ENCODE measurements around the gene SWAP70.

Gene SWAP70

GRCh38 chr11:9675691-9676090 lies 11.8 kb downstream of the SWAP70 start:
- H3K27ac ChIP-seq (ENCODE audit: low read length), result peak overlapping the region; percentile 62
- peak overlapping the region; percentile 21 for H3K4me3 ChIP-seq (ENCODE audit: low read length)
- peaks cover 27% of the 10 kb centered on the region for H3K4me1 ChIP-seq (ENCODE audit: control insufficient read depth, low read depth, low read length)
- H3K27me3 ChIP-seq (ENCODE audit: control insufficient read depth, insufficient read depth, low read length), result no peaks in the 10 kb centered on the region
- peak overlapping the region; percentile 10 for H3K9ac ChIP-seq (ENCODE audit: low read length)
- no peaks in the 10 kb centered on the region for H3K36me3 ChIP-seq (ENCODE audit: control insufficient read depth, low read depth, low read length)
- no peaks in the 10 kb centered on the region for H3K9me3 ChIP-seq (ENCODE audit: control insufficient read depth, low read depth, low read length)

- H3K36me3 ChIP-seq (ENCODE audit: control insufficient read depth, low read depth, low read length), result no peaks in the 10 kb centered on the region
- H3K4me1 ChIP-seq (ENCODE audit: control insufficient read depth, low read depth, low read length), result peaks cover 29% of the 10 kb centered on the region
- no peak overlapping the region for H3K9ac ChIP-seq (ENCODE audit: low read length)
- H3K9me3 ChIP-seq (ENCODE audit: control insufficient read depth, low read depth, low read length), result no peaks in the 10 kb centered on the region
- no peak overlapping the region for H3K4me3 ChIP-seq (ENCODE audit: low read length)
- H3K27ac ChIP-seq (ENCODE audit: low read length), result no peak overlapping the region
- H3K27me3 ChIP-seq (ENCODE audit: control insufficient read depth, insufficient read depth, low read length), result no peaks in the 10 kb centered on the region
These were observed 14.1 kb downstream of the SWAP70 start for GRCh38 chr11:9677951-9678350.

GRCh38 chr11:9678576-9678975 lies 14.7 kb downstream of the SWAP70 start:
- Histone ChIP-seq H3K27ac (ENCODE audit: low read length) (no peak overlapping the region), H3K4me3 (ENCODE audit: low read length) (no peak overlapping the region), H3K4me1 (ENCODE audit: control insufficient read depth, low read depth, low read length) (peaks cover 35% of the 10 kb centered on the region), H3K27me3 (ENCODE audit: control insufficient read depth, insufficient read depth, low read length) (no peaks in the 10 kb centered on the region), H3K9ac (ENCODE audit: low read length) (no peak overlapping the region), H3K36me3 (ENCODE audit: control insufficient read depth, low read depth, low read length) (no peaks in the 10 kb centered on the region), H3K9me3 (ENCODE audit: control insufficient read depth, low read depth, low read length) (no peaks in the 10 kb centered on the region)

- H3K27ac ChIP-seq (ENCODE audit: low read length), result no peak overlapping the region
- no peak overlapping the region for H3K9ac ChIP-seq (ENCODE audit: low read length)
- no peak overlapping the region for H3K4me3 ChIP-seq (ENCODE audit: low read length)
- no peaks in the 10 kb centered on the region for H3K36me3 ChIP-seq (ENCODE audit: control insufficient read depth, low read depth, low read length)
- no peaks in the 10 kb centered on the region for H3K27me3 ChIP-seq (ENCODE audit: control insufficient read depth, insufficient read depth, low read length)
- peaks cover 37% of the 10 kb centered on the region for H3K4me1 ChIP-seq (ENCODE audit: control insufficient read depth, low read depth, low read length)
- no peaks in the 10 kb centered on the region for H3K9me3 ChIP-seq (ENCODE audit: control insufficient read depth, low read depth, low read length)
These were observed 16.2 kb downstream of the SWAP70 start for GRCh38 chr11:9680028-9680427.

- Histone ChIP-seq H3K36me3 (ENCODE audit: control insufficient read depth, low read depth, low read length) (no peaks in the 10 kb centered on the region), H3K9me3 (ENCODE audit: control insufficient read depth, low read depth, low read length) (no peaks in the 10 kb centered on the region), H3K4me3 (ENCODE audit: low read length) (no peak overlapping the region), H3K9ac (ENCODE audit: low read length) (no peak overlapping the region), H3K27me3 (ENCODE audit: control insufficient read depth, insufficient read depth, low read length) (no peaks in the 10 kb centered on the region), H3K4me1 (ENCODE audit: control insufficient read depth, low read depth, low read length) (peaks cover 29% of the 10 kb centered on the region), H3K27ac (ENCODE audit: low read length) (no peak overlapping the region)
These were observed 17.9 kb downstream of the SWAP70 start for GRCh38 chr11:9681583-9682372.

GRCh38 chr11:9687711-9688477 lies 24.0 kb downstream of the SWAP70 start:
- H3K27ac ChIP-seq (ENCODE audit: low read length), result no peak overlapping the region
- no peaks in the 10 kb centered on the region for H3K27me3 ChIP-seq (ENCODE audit: control insufficient read depth, insufficient read depth, low read length)
- no peak overlapping the region for H3K9ac ChIP-seq (ENCODE audit: low read length)
- peaks cover 24% of the 10 kb centered on the region for H3K4me1 ChIP-seq (ENCODE audit: control insufficient read depth, low read depth, low read length)
- no peak overlapping the region for H3K4me3 ChIP-seq (ENCODE audit: low read length)
- H3K36me3 ChIP-seq (ENCODE audit: control insufficient read depth, low read depth, low read length), result no peaks in the 10 kb centered on the region
- no peaks in the 10 kb centered on the region for H3K9me3 ChIP-seq (ENCODE audit: control insufficient read depth, low read depth, low read length)

- Histone ChIP-seq H3K27me3 (ENCODE audit: control insufficient read depth, insufficient read depth, low read length) (no peaks in the 10 kb centered on the region), H3K27ac (ENCODE audit: low read length) (no peak overlapping the region), H3K9ac (ENCODE audit: low read length) (no peak overlapping the region), H3K9me3 (ENCODE audit: control insufficient read depth, low read depth, low read length) (no peaks in the 10 kb centered on the region), H3K4me1 (ENCODE audit: control insufficient read depth, low read depth, low read length) (peaks cover 19% of the 10 kb centered on the region), H3K4me3 (ENCODE audit: low read length) (no peak overlapping the region), H3K36me3 (ENCODE audit: control insufficient read depth, low read depth, low read length) (no peaks in the 10 kb centered on the region)
These were observed 25.0 kb downstream of the SWAP70 start for GRCh38 chr11:9688716-9689511.

- H3K27me3 ChIP-seq (ENCODE audit: control insufficient read depth, insufficient read depth, low read length), result no peaks in the 10 kb centered on the region
- H3K36me3 ChIP-seq (ENCODE audit: control insufficient read depth, low read depth, low read length), result no peaks in the 10 kb centered on the region
- H3K27ac ChIP-seq (ENCODE audit: low read length), result no peak overlapping the region
- no peak overlapping the region for H3K9ac ChIP-seq (ENCODE audit: low read length)
- no peaks in the 10 kb centered on the region for H3K9me3 ChIP-seq (ENCODE audit: control insufficient read depth, low read depth, low read length)
- H3K4me1 ChIP-seq (ENCODE audit: control insufficient read depth, low read depth, low read length), result peaks cover 20% of the 10 kb centered on the region
- no peak overlapping the region for H3K4me3 ChIP-seq (ENCODE audit: low read length)
These were observed 25.8 kb downstream of the SWAP70 start for GRCh38 chr11:9689721-9690120.

- H3K27ac ChIP-seq (ENCODE audit: low read length), result no peak overlapping the region
These were observed 28.0 kb downstream of the SWAP70 start for GRCh38 chr11:9691865-9692264.

GRCh38 chr11:9692691-9693090 lies 28.8 kb downstream of the SWAP70 start:
- H3K36me3 ChIP-seq (ENCODE audit: control insufficient read depth, low read depth, low read length), result peaks cover 3% of the 10 kb centered on the region
- H3K27ac ChIP-seq (ENCODE audit: low read length), result no peak overlapping the region
- H3K9me3 ChIP-seq (ENCODE audit: control insufficient read depth, low read depth, low read length), result no peaks in the 10 kb centered on the region
- no peak overlapping the region for H3K4me3 ChIP-seq (ENCODE audit: low read length)
- H3K4me1 ChIP-seq (ENCODE audit: control insufficient read depth, low read depth, low read length), result peaks cover 20% of the 10 kb centered on the region
- no peaks in the 10 kb centered on the region for H3K27me3 ChIP-seq (ENCODE audit: control insufficient read depth, insufficient read depth, low read length)
- H3K9ac ChIP-seq (ENCODE audit: low read length), result no peak overlapping the region

More at GRCh38 chr11:9691865-9692264, 28.0 kb downstream of the SWAP70 start:
- Histone ChIP-seq H3K9me3 (ENCODE audit: control insufficient read depth, low read depth, low read length) (no peaks in the 10 kb centered on the region), H3K36me3 (ENCODE audit: control insufficient read depth, low read depth, low read length) (peaks cover 3% of the 10 kb centered on the region), H3K4me1 (ENCODE audit: control insufficient read depth, low read depth, low read length) (peaks cover 20% of the 10 kb centered on the region), H3K9ac (ENCODE audit: low read length) (no peak overlapping the region), H3K27me3 (ENCODE audit: control insufficient read depth, insufficient read depth, low read length) (no peaks in the 10 kb centered on the region), H3K4me3 (ENCODE audit: low read length) (no peak overlapping the region)

GRCh38 chr11:9693801-9694553 lies 30.1 kb downstream of the SWAP70 start:
- H3K9me3 ChIP-seq (ENCODE audit: control insufficient read depth, low read depth, low read length), result no peaks in the 10 kb centered on the region
- no peaks in the 10 kb centered on the region for H3K27me3 ChIP-seq (ENCODE audit: control insufficient read depth, insufficient read depth, low read length)
- H3K36me3 ChIP-seq (ENCODE audit: control insufficient read depth, low read depth, low read length), result peaks cover 3% of the 10 kb centered on the region
- peaks cover 10% of the 10 kb centered on the region for H3K4me1 ChIP-seq (ENCODE audit: control insufficient read depth, low read depth, low read length)
- H3K9ac ChIP-seq (ENCODE audit: low read length), result no peak overlapping the region
- no peak overlapping the region for H3K27ac ChIP-seq (ENCODE audit: low read length)
- no peak overlapping the region for H3K4me3 ChIP-seq (ENCODE audit: low read length)
